Epithelial cell of proximal tubule (primary cell): ENCODE data around the gene AMIGO1. TPM values are rescaled to one million over a fixed set of nuclear protein-coding genes. Genes with fewer than 3 reads are reported as not detected.
A peak's percentile ranks its signal among the peaks of the same experiment; 100 is the strongest.

Experiments
- DNase-seq: peaks from one replicate; pipeline ENCODE4 v3.0.0-alpha.2; 2011; ENCODE audit warnings: low read depth
- H3K4me3 ChIP-seq: 2 replicates; pipeline ENCODE4 v1.5.1; 2011; ENCODE audit warnings: low read depth, mild to moderate bottlenecking, low read length
- CTCF ChIP-seq: conservative IDR thresholded peaks from 2 replicates; pipeline ENCODE4 v1.5.1; 2012; ENCODE audit warnings: low read depth, mild to moderate bottlenecking, low read length
- total RNA-seq: library from RNA; depleted of rRNA; stranded (reverse); fragments of >200 nt; gene quantifications from 2 replicates; pipeline ENCODE4 v1.2.3, GENCODE V29; 2015

The AMIGO1 gene
- total RNA-seq, 1 donor from 2014 or later = 0.92 TPM

- DNase-seq = no peak
- H3K4me3 ChIP-seq = no peak overlapping the region
- TF ChIP-seq CTCF = peak; percentile 90
These were observed 19.2 kb downstream of the AMIGO1 start for GRCh38 chr1:109490029-109490933.

- TF ChIP-seq CTCF = no peak
- H3K4me3 ChIP-seq = no peak overlapping the region
- DNase-seq = no peak
These were observed 20.8 kb downstream of the AMIGO1 start for GRCh38 chr1:109488696-109489095.

- no peak overlapping the region for H3K4me3 ChIP-seq
- no peak for TF ChIP-seq CTCF
- DNase-seq = no peak
These were observed 21.3 kb downstream of the AMIGO1 start for GRCh38 chr1:109488201-109488600.

- TF ChIP-seq CTCF = no peak
- DNase-seq = no peak
- H3K4me3 ChIP-seq = no peak overlapping the region
These were observed 22.3 kb downstream of the AMIGO1 start for GRCh38 chr1:109487261-109487660.

- DNase-seq = no peak
- TF ChIP-seq CTCF = no peak
- H3K4me3 ChIP-seq = peak overlapping the region; percentile 82
These were observed 24.5 kb downstream of the AMIGO1 start for GRCh38 chr1:109485001-109485400.

- TF ChIP-seq CTCF = no peak
- H3K4me3 ChIP-seq = peak overlapping the region; percentile 82
- DNase-seq = no peak
These were observed 25.0 kb downstream of the AMIGO1 start for GRCh38 chr1:109484519-109484975.
